GM10248 (cell line): ENCODE measurements around the gene PRR18.

Experiments used
- CTCF ChIA-PET: fragments of 300-600 bp; sonication (Branson Sonifier 250); formaldehyde crosslinking; extraction: SDS; loops from one replicate; lab custom pipeline; 2021; ENCODE audit warnings: antibody characterized with exemption; lab: Yijun Ruan, JAX
- POLR2A ChIA-PET: fragments of 350-650 bp; sonication (Branson Sonifier 250); formaldehyde crosslinking; extraction: SDS; loops from one replicate; lab custom pipeline; 2020; ENCODE audit warnings: antibody characterized with exemption; lab: Yijun Ruan, JAX
- DNase-seq: peaks from one replicate; pipeline ENCODE4 v3.0.0; 2012; ENCODE audit errors: extremely low spot score
- CTCF ChIP-seq: IDR thresholded peaks from 2 replicates; pipeline ENCODE4 v1.5.1; 2012; ENCODE audit warnings: mild to moderate bottlenecking, low read depth; ENCODE audit errors: extremely low read depth, missing control alignments, control extremely low read depth

Gene PRR18

GRCh38 chr6:166286839-166287271 is 21.3 kb downstream of the PRR18 start:
- TF ChIP-seq CTCF: no peak
- POLR2A ChIA-PET: no interaction called here
- CTCF ChIA-PET: interaction anchor here (8.7 kb wide), 1 partner anchor 113 kb away, joined by 95 read pairs; no protein-coding TSS in a partner anchor
- DNase-seq: peak; percentile 51

GRCh38 chr6:166285233-166285632 is 23.0 kb downstream of the PRR18 start:
- ChIA-PET CTCF (interaction anchor here (1.1 to 8.7 kb wide), 4 partner anchors 9 to 114 kb away, joined by 4 to 95 read pairs (median 8); no protein-coding TSS in a partner anchor), POLR2A (interaction anchor here (0.9 kb wide), 1 partner anchor 96 kb away, joined by 10 read pairs; no protein-coding TSS in a partner anchor)
- no peak for TF ChIP-seq CTCF
- DNase-seq: no peak

- ChIA-PET POLR2A (no interaction called here), CTCF (interaction anchor here (1.1 to 8.7 kb wide), 5 partner anchors 9 to 115 kb away, joined by 4 to 95 read pairs (median 9); no protein-coding TSS in a partner anchor)
- DNase-seq: no peak
- TF ChIP-seq CTCF: no peak
These were observed 23.6 kb downstream of the PRR18 start for GRCh38 chr6:166284640-166285039.

GRCh38 chr6:166282394-166283032 is 25.7 kb downstream of the PRR18 start:
- ChIA-PET POLR2A (no interaction called here), CTCF (interaction anchor here (1.1 to 8.7 kb wide), 6 partner anchors 10 to 117 kb away, joined by 3 to 95 read pairs (median 6); partner anchors contain the start of gene PRR18)
- no peak for DNase-seq
- no peak for TF ChIP-seq CTCF

- ChIA-PET CTCF (interaction anchor here (0.6 to 8.7 kb wide), 16 partner anchors 11 to 352 kb away, joined by 3 to 95 read pairs (median 4); partner anchors contain the start of gene PRR18), POLR2A (no interaction called here)
- TF ChIP-seq CTCF: no peak
- no peak for DNase-seq
These were observed 27.1 kb downstream of the PRR18 start for GRCh38 chr6:166281104-166281503.

GRCh38 chr6:166279393-166279679 is 28.9 kb downstream of the PRR18 start:
- DNase-seq: no peak
- TF ChIP-seq CTCF: no peak
- ChIA-PET CTCF (interaction anchor here (0.8 to 8.7 kb wide), 5 partner anchors 8 to 120 kb away, joined by 3 to 95 read pairs (median 5); partner anchors contain the start of gene PRR18), POLR2A (no interaction called here)
